Smooth muscle cell (in vitro differentiated cells): ENCODE results near the gene C20orf204. TPM values are rescaled to one million over a fixed set of nuclear protein-coding genes. Genes with fewer than 3 reads are reported as not detected.

Experiments
- DNase-seq: peaks from one replicate; lab custom pipeline; 2025; ENCODE audit not compliant: unreplicated experiment; lab: John Stamatoyannopoulos, UW
- H2AFZ ChIP-seq: fragments of 200-600 bp; sonication (generic); 2 replicates; pipeline ENCODE4 v1.6.0; 2016; ENCODE audit warnings: antibody characterized with exemption, low read depth, mild to moderate bottlenecking
- H3F3A ChIP-seq: fragments of 200-600 bp; sonication (generic); 2 replicates; pipeline ENCODE4 v1.6.0; 2017; ENCODE audit warnings: antibody characterized with exemption, low read depth
- H3K27ac ChIP-seq: fragments of 200-600 bp; sonication (generic); 2 replicates; pipeline ENCODE4 v1.5.1; 2016; ENCODE audit warnings: low read depth, mild to moderate bottlenecking
- H3K27me3 ChIP-seq: fragments of 200-600 bp; sonication (generic); 2 replicates; pipeline ENCODE4 v1.6.1; 2016; ENCODE audit warnings: low read depth, mild to moderate bottlenecking
- H3K36me3 ChIP-seq: fragments of 200-600 bp; sonication (generic); 2 replicates; pipeline ENCODE4 v1.5.1; 2016; ENCODE audit warnings: low read depth
- H3K4me1 ChIP-seq: fragments of 200-600 bp; sonication (generic); 2 replicates; pipeline ENCODE4 v1.5.1; 2016; ENCODE audit warnings: low read depth
- H3K4me2 ChIP-seq: fragments of 200-600 bp; sonication (generic); 2 replicates; pipeline ENCODE4 v1.6.0; 2016; ENCODE audit warnings: mild to moderate bottlenecking
- H3K4me3 ChIP-seq: fragments of 200-600 bp; sonication (generic); 2 replicates; pipeline ENCODE4 v1.5.1; 2016; ENCODE audit warnings: mild to moderate bottlenecking
- H3K79me2 ChIP-seq: fragments of 200-600 bp; sonication (generic); 2 replicates; pipeline ENCODE4 v1.6.0; 2016; ENCODE audit warnings: low read depth, mild to moderate bottlenecking
- H3K9ac ChIP-seq: fragments of 200-600 bp; sonication (generic); 2 replicates; pipeline ENCODE4 v1.6.0; 2016; ENCODE audit warnings: low read depth
- H3K9me3 ChIP-seq: fragments of 200-600 bp; sonication (generic); replicated peaks from 2 replicates; pipeline ENCODE4 v1.5.1; 2016; ENCODE audit warnings: low read depth
- H4K20me1 ChIP-seq: fragments of 200-600 bp; sonication (generic); 2 replicates; pipeline ENCODE4 v1.6.0; 2016; ENCODE audit warnings: low read depth
- CTCF ChIP-seq: fragments of 200-600 bp; sonication (generic); IDR thresholded peaks from 2 replicates; pipeline ENCODE4 v1.5.1; 2017; ENCODE audit warnings: borderline replicate concordance, mild to moderate bottlenecking, antibody characterized with exemption; ENCODE audit not compliant: insufficient read depth, poor library complexity, severe bottlenecking
- WGBS: methylation state at CpG from one replicate; pipeline ENCODE4 v1.1.7; 2016; ENCODE audit warnings: low lambda C conversion rate; 5-methylcytosine and 5-hydroxymethylcytosine counted together
- polyA plus RNA-seq: library from polyadenylated mRNA; unstranded; fragments of >200 nt; fragmentation: Nextera tagmentation; extraction: Ambion mirVana; gene quantifications from 2 replicates; pipeline ENCODE4 v1.2.1, GENCODE V29; 2016
- total RNA-seq: library from RNA; depleted of rRNA; stranded (reverse); fragments of >200 nt; gene quantifications from 2 replicates; pipeline ENCODE4 v1.2.3, GENCODE V29; 2014

C20orf204 gene
- total and polyA plus RNA-seq, 2 experiments from 2014 or later = 0.09 to 0.87 TPM

GRCh38 chr20:64065974-64066343 lies 30.0 kb downstream of the C20orf204 start:
- WGBS = 42% methylated on average over 5 of the region's 5 CpGs
- no peak overlapping the region for H3K9ac ChIP-seq
- H2AFZ ChIP-seq = no peak overlapping the region
- H3K4me2 ChIP-seq = no peak overlapping the region
- no peaks in the 10 kb centered on the region for H3K9me3 ChIP-seq
- H3K4me3 ChIP-seq = no peak overlapping the region
- peaks cover 6% of the 10 kb centered on the region for H3K4me1 ChIP-seq
- H3K27me3 ChIP-seq = no peaks in the 10 kb centered on the region
- no peaks in the 10 kb centered on the region for H3K36me3 ChIP-seq
- H3K79me2 ChIP-seq = no peaks in the 10 kb centered on the region
- H3K27ac ChIP-seq = no peak overlapping the region
- DNase-seq = no peak
- peaks cover 10% of the 10 kb centered on the region for H4K20me1 ChIP-seq
- no peak for TF ChIP-seq CTCF
- no peaks in the 10 kb centered on the region for H3F3A ChIP-seq

- H4K20me1 ChIP-seq = peaks cover 10% of the 10 kb centered on the region
- TF ChIP-seq CTCF = no peak
- no peak for DNase-seq
- H3K27ac ChIP-seq = no peak overlapping the region
- no peak overlapping the region for H3K9ac ChIP-seq
- H3F3A ChIP-seq = no peaks in the 10 kb centered on the region
- no peak overlapping the region for H3K4me2 ChIP-seq
- no peak overlapping the region for H3K4me3 ChIP-seq
- peaks cover 6% of the 10 kb centered on the region for H3K4me1 ChIP-seq
- no peak overlapping the region for H2AFZ ChIP-seq
- H3K36me3 ChIP-seq = no peaks in the 10 kb centered on the region
- 93% methylated on average over 5 of the region's 6 CpGs for WGBS
- H3K27me3 ChIP-seq = no peaks in the 10 kb centered on the region
- H3K9me3 ChIP-seq = no peaks in the 10 kb centered on the region
- H3K79me2 ChIP-seq = no peaks in the 10 kb centered on the region
Measured at GRCh38 chr20:64067005-64067632, 31.1 kb downstream of the C20orf204 start.

- WGBS = 91% methylated on average over 9 of the region's 12 CpGs
- TF ChIP-seq CTCF = no peak
- Histone ChIP-seq H3K79me2 (no peaks in the 10 kb centered on the region), H3F3A (no peaks in the 10 kb centered on the region), H4K20me1 (peaks cover 10% of the 10 kb centered on the region), H3K9ac (no peak overlapping the region), H3K27ac (no peak overlapping the region), H3K36me3 (no peaks in the 10 kb centered on the region), H3K27me3 (no peaks in the 10 kb centered on the region), H3K4me3 (no peak overlapping the region), H2AFZ (no peak overlapping the region), H3K9me3 (no peaks in the 10 kb centered on the region), H3K4me1 (peaks cover 6% of the 10 kb centered on the region), H3K4me2 (no peak overlapping the region)
- DNase-seq = no peak
Measured at GRCh38 chr20:64067733-64068307, 31.8 kb downstream of the C20orf204 start.
